H1 (cell line): ENCODE measurements around the gene ANKS1B. TPM values are rescaled to one million over a fixed set of nuclear protein-coding genes. Genes with fewer than 3 reads are reported as not detected.

ENCODE experiments used
- CTCF ChIA-PET: fragments of 300-600 bp; sonication (Branson Sonifier 250); formaldehyde crosslinking; loops from one replicate; lab custom pipeline; 2021; ENCODE audit not compliant: partially characterized antibody; lab: Charles Lee
- POLR2A ChIA-PET: fragments of 300-600 bp; sonication (Branson Sonifier 250); formaldehyde crosslinking; loops from one replicate; lab custom pipeline; 2021; ENCODE audit warnings: inconsistent platforms; ENCODE audit not compliant: partially characterized antibody; lab: Charles Lee
- DNase-seq, 2 experiments: peaks; one replicate each; pipeline versions ENCODE4 v3.0.0 to v3.0.0-alpha.2; 2010 to 2022; ENCODE audit warnings: low spot score in 2 of 2, low read depth in 1 of 2, mixed read lengths in 1 of 2
- FAIRE-seq: peaks from 2 replicates; lab custom pipeline; 2011; peaks lifted over from hg19 to GRCh38; lab: Jason Lieb, UNC
- H2AFZ ChIP-seq: 2 replicates; pipeline ENCODE4 v1.8.1; 2012; ENCODE audit warnings: low read length, inconsistent platforms
- H2AK5ac ChIP-seq: 2 replicates; pipeline ENCODE4 v1.6.1; 2013; ENCODE audit warnings: low read depth, low read length
- H2BK120ac ChIP-seq: replicated peaks from 2 replicates; pipeline ENCODE3; 2013; ENCODE audit warnings: low read depth, low read length, inconsistent platforms
- H2BK12ac ChIP-seq: 2 replicates; pipeline ENCODE4 v1.6.1; 2013; ENCODE audit warnings: low read depth, low read length
- H2BK15ac ChIP-seq: 2 replicates; pipeline ENCODE4 v1.6.1; 2013; ENCODE audit warnings: low read length
- H2BK20ac ChIP-seq: 2 replicates; pipeline ENCODE4 v1.6.1; 2013; ENCODE audit warnings: low read length
- H2BK5ac ChIP-seq: 2 replicates; pipeline ENCODE4 v1.6.1; 2013; ENCODE audit warnings: low read depth, low read length
- H3K14ac ChIP-seq: 2 replicates; pipeline ENCODE4 v1.6.1; 2013; ENCODE audit warnings: inconsistent platforms; ENCODE audit not compliant: insufficient read length
- H3K18ac ChIP-seq: 2 replicates; pipeline ENCODE4 v1.6.1; 2013; ENCODE audit warnings: low read length; ENCODE audit errors: extremely low read depth
- H3K23ac ChIP-seq: 2 replicates; pipeline ENCODE4 v1.6.1; 2013; ENCODE audit warnings: inconsistent platforms; ENCODE audit not compliant: insufficient read length
- H3K23me2 ChIP-seq: 2 replicates; pipeline ENCODE4 v1.6.1; 2013; ENCODE audit warnings: low read depth, low read length
- H3K27ac ChIP-seq: 2 replicates; pipeline ENCODE4 v1.6.1; 2011; ENCODE audit warnings: low read depth, low read length, inconsistent platforms
- H3K27me3 ChIP-seq, 4 experiments: replicated peaks in 1 of 4; 1 replicate in 1 of 4; 2 replicates in 3 of 4; pipeline versions ENCODE4 v1.6.1 to v1.8.1; 2011 to 2013; ENCODE audit warnings: low read length in 3 of 4, mild to moderate bottlenecking in 3 of 4, inconsistent platforms in 2 of 4, mixed read lengths in 2 of 4, moderate library complexity in 1 of 4; ENCODE audit not compliant: control insufficient read depth in 3 of 4, insufficient read depth in 3 of 4; ENCODE audit errors: extremely low read depth in 1 of 4
- H3K36me3 ChIP-seq, 4 experiments: 2 replicates each; pipeline versions ENCODE4 v1.6.1 to v1.8.1; 2011 to 2013; ENCODE audit warnings: mild to moderate bottlenecking in 4 of 4, low read length in 3 of 4, moderate library complexity in 2 of 4, control low read depth in 1 of 4, inconsistent platforms in 1 of 4; ENCODE audit not compliant: insufficient read depth in 4 of 4, control insufficient read depth in 2 of 4
- H3K4ac ChIP-seq: replicated peaks from 2 replicates; pipeline ENCODE3; 2013; ENCODE audit warnings: low read length, low read depth, mixed read lengths, inconsistent platforms; ENCODE audit not compliant: insufficient read length
- H3K4me1 ChIP-seq, 4 experiments: replicated peaks in 1 of 4; 1 replicate in 1 of 4; 2 replicates in 3 of 4; pipeline versions ENCODE4 v1.6.1 to v1.8.1; 2011 to 2013; ENCODE audit warnings: low read length in 3 of 4, inconsistent platforms in 2 of 4, mixed read lengths in 1 of 4; ENCODE audit not compliant: insufficient read depth in 4 of 4, control insufficient read depth in 3 of 4
- H3K4me2 ChIP-seq, 2 experiments: 2 replicates each; pipeline versions ENCODE4 v1.6.1 to v1.8.1; 2011 to 2013; ENCODE audit warnings: low read depth in 2 of 2, low read length in 2 of 2, control low read depth in 1 of 2, inconsistent platforms in 1 of 2, mild to moderate bottlenecking in 1 of 2; ENCODE audit not compliant: insufficient read depth in 1 of 2
- H3K4me3 ChIP-seq, 4 experiments: fragments of 200-600, 300-600 bp in 1 of 4; sonication (generic), shearing (Covaris generic), sonication (Bioruptor Twin) in 1 of 4; 2 replicates each; pipeline versions ENCODE4 v1.5.1 to v1.8.1; 2011 to 2016; ENCODE audit warnings: low read length in 4 of 4, low read depth in 3 of 4, control low read depth in 2 of 4, inconsistent platforms in 2 of 4, mild to moderate bottlenecking in 2 of 4, mixed read lengths in 1 of 4, moderate library complexity in 1 of 4; ENCODE audit not compliant: insufficient read depth in 2 of 4; ENCODE audit errors: extremely low read depth in 1 of 4
- H3K56ac ChIP-seq: replicated peaks from 2 replicates; pipeline ENCODE3; 2013; ENCODE audit warnings: low read depth, mild to moderate bottlenecking, mixed read lengths, low read length, inconsistent platforms; ENCODE audit not compliant: insufficient read length
- H3K79me1 ChIP-seq: 2 replicates; pipeline ENCODE4 v1.6.1; 2013; ENCODE audit warnings: low read depth, low read length, control low read depth
- H3K79me2 ChIP-seq, 2 experiments: 2 replicates each; pipeline versions ENCODE4 v1.6.1 to v1.8.1; 2012 to 2013; ENCODE audit warnings: low read length in 2 of 2, mild to moderate bottlenecking in 2 of 2, inconsistent platforms in 1 of 2; ENCODE audit not compliant: insufficient read depth in 2 of 2, control insufficient read depth in 1 of 2
- H3K9ac ChIP-seq, 4 experiments: replicated peaks in 1 of 4; 1 replicate in 1 of 4; 2 replicates in 3 of 4; pipeline versions ENCODE4 v1.6.1 to v1.8.1; 2011 to 2013; ENCODE audit warnings: low read depth in 3 of 4, low read length in 3 of 4, control low read depth in 2 of 4, mild to moderate bottlenecking in 2 of 4, moderate library complexity in 2 of 4, inconsistent platforms in 1 of 4; ENCODE audit errors: extremely low read depth in 1 of 4
- H3K9me3 ChIP-seq, 2 experiments: 2 replicates each; pipeline versions ENCODE4 v1.6.1 to v1.8.1; 2012 to 2013; ENCODE audit warnings: mild to moderate bottlenecking in 2 of 2, moderate library complexity in 2 of 2, control low read depth in 1 of 2, inconsistent platforms in 1 of 2, low read depth in 1 of 2, low read length in 1 of 2, mixed read lengths in 1 of 2; ENCODE audit not compliant: insufficient read depth in 2 of 2
- H4K20me1 ChIP-seq, 2 experiments: replicated peaks in 1 of 2; 2 replicates each; pipeline versions ENCODE3 to v1.8.1; 2011 to 2013; ENCODE audit warnings: inconsistent platforms in 2 of 2, low read length in 2 of 2, mild to moderate bottlenecking in 1 of 2; ENCODE audit not compliant: insufficient read depth in 2 of 2, control insufficient read depth in 1 of 2
- H4K5ac ChIP-seq: 2 replicates; pipeline ENCODE4 v1.6.1; 2013; ENCODE audit warnings: low read length, low read depth, mixed read lengths, inconsistent platforms; ENCODE audit not compliant: insufficient read length
- H4K8ac ChIP-seq: 2 replicates; pipeline ENCODE4 v1.8.0; 2013; ENCODE audit warnings: mild to moderate bottlenecking, moderate library complexity, low read length, inconsistent platforms; ENCODE audit not compliant: insufficient read depth; ENCODE audit errors: extremely low read depth
- H4K91ac ChIP-seq: replicated peaks from 2 replicates; pipeline ENCODE3; 2013; ENCODE audit warnings: low read length, mixed read lengths, inconsistent platforms; ENCODE audit not compliant: insufficient read length
- BACH1 ChIP-seq: IDR thresholded peaks from 2 replicates; pipeline ENCODE4 v1.6.1; 2012; ENCODE audit warnings: low read length, improper control_type of control experiment
- CTCF ChIP-seq, 3 experiments: IDR thresholded peaks; 1 replicate in 2 of 3; 2 replicates in 1 of 3; pipeline versions ENCODE4 v1.5.1 to v1.6.1; 2011; ENCODE audit warnings: low read length in 3 of 3, mild to moderate bottlenecking in 3 of 3, inconsistent platforms in 2 of 3, low read depth in 1 of 3, moderate library complexity in 1 of 3; ENCODE audit not compliant: insufficient read depth in 1 of 3; ENCODE audit errors: control extremely low read depth in 1 of 3
- RXRA ChIP-seq: IDR thresholded peaks from 2 replicates; pipeline ENCODE4 v1.6.1; 2011; ENCODE audit warnings: low read depth, mild to moderate bottlenecking, low read length, moderate library complexity; ENCODE audit not compliant: insufficient read depth
- TEAD4 ChIP-seq: IDR thresholded peaks from 2 replicates; pipeline ENCODE4 v1.6.1; 2012; ENCODE audit warnings: low read depth, low read length, inconsistent platforms, mixed read lengths
- WGBS, 2 experiments: shearing (Covaris generic) in 1 of 2; methylation state at CpG; one replicate each; pipeline versions ENCODE4 v1.1.6 to v1.1.7; 2013 to 2015; ENCODE audit warnings: low lambda C conversion rate in 2 of 2, mixed read lengths in 2 of 2, inconsistent platforms in 1 of 2, low coverage in 1 of 2, missing lambda C conversion rate in 1 of 2; ENCODE audit not compliant: insufficient replicate concordance in 2 of 2, insufficient coverage in 1 of 2, insufficient read length in 1 of 2; ENCODE audit errors: extremely low coverage in 1 of 2, missing lambda C conversion rate in 1 of 2; 5-methylcytosine and 5-hydroxymethylcytosine counted together
- polyA plus RNA-seq, 7 experiments: library from polyadenylated mRNA; depleted of rRNA in 3 of 7; stranded (reverse) in 5 of 7; unstranded in 2 of 7; fragments of >200 nt in 5 of 7; fragments of 200-250 nt in 2 of 7; gene quantifications; 1 replicate in 5 of 7; 2 replicates in 1 of 7; 4 replicates in 1 of 7; pipeline versions ENCODE4 v1.2.1 to v1.2.3, GENCODE V29; 2011 to 2013; ENCODE audit warnings: missing spikeins in 2 of 7, mixed read lengths in 2 of 7
- total RNA-seq: library from RNA; stranded (reverse); fragmentation: NEBNext Ultra II Directional; extraction: Animal tissue kit (Norgen Biotek cat#: 25700); gene quantifications from 2 replicates; pipeline ENCODE4 v1.2.1, GENCODE V29; 2021

The ANKS1B gene
- total and polyA plus RNA-seq, 2 of the 8 experiments (the other 6 are each of a cell fraction or from before 2014, with no cell fraction given) = 2.7 to 6.1 TPM

DNA sequence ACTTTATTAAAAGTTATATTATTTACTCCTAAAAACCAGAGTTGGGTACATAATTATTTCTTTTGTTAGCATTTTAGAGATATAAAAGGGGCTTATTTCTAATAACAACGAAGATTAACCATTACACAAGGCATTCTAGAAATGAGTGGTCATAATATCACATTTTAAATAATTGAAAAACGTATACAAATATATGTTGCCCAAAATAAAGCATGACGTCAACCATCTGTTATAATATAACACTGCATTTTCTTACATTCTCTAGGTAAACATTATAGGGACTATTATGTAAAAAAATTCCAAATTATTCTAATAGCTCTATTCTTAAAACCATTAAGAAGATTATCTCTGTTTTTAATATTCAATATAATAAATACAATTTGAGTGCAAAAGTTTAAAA lies 792.2 kb downstream of the ANKS1B start:
- Histone ChIP-seq H3K14ac (no peak overlapping the region), H3K23me2 (no peaks in the 10 kb centered on the region), H4K91ac (no peak overlapping the region), H2BK5ac (no peak overlapping the region)
- TF ChIP-seq TEAD4 = no peak
- no peak for TF ChIP-seq CTCF (IDR thresholded peaks at IDR 0.05; ENCODE audit: control extremely low read depth in 1 of 3, insufficient read depth in 1 of 3, low read depth in 1 of 3, low read length in 3 of 3)
- no peak for TF ChIP-seq RXRA
- TF ChIP-seq BACH1 = no peak
- TF ChIP-seq, all 59 proteins: peak for 0
- Histone ChIP-seq H2AK5ac (no peak overlapping the region), H3K56ac (no peak overlapping the region), H2BK120ac (no peak overlapping the region), H4K5ac (no peak overlapping the region), H2BK12ac (no peak overlapping the region), H3K27ac (no peak overlapping the region), H3K4ac (no peak overlapping the region), H4K8ac (no peak overlapping the region), H3K27me3 (no peaks in the 10 kb centered on the region), H3K4me1 (no peaks in the 10 kb centered on the region), H4K20me1 (no peaks in the 10 kb centered on the region), H3K79me2 (no peaks in the 10 kb centered on the region), H3K36me3 (no peaks in the 10 kb centered on the region), H2BK15ac (no peak overlapping the region), H2BK20ac (no peak overlapping the region), H3K4me2 (no peak overlapping the region), H3K4me3 (no peak overlapping the region), H3K23ac (no peak overlapping the region), H2AFZ (no peak overlapping the region), H3K9ac (no peak overlapping the region), H3K79me1 (no peaks in the 10 kb centered on the region), H3K18ac (no peak overlapping the region), H3K9me3 (no peaks in the 10 kb centered on the region)
- ChIA-PET POLR2A (no interaction called here), CTCF (interaction anchor here (0.6 to 1.1 kb wide), 4 partner anchors 11 to 647 kb away, joined by 3 to 4 read pairs (median 3); no protein-coding TSS in a partner anchor)
- FAIRE-seq (no peak), DNase-seq (no peak)
- 55% methylated on average over 3 of the region's 3 CpGs; no CpG with 5 or more reads in 1 of the 2 experiments for WGBS, 2 experiments
